Tibial nerve (tissue), 4 donors: ENCODE results near the gene MYL12A. TPM values are rescaled to one million over a fixed set of nuclear protein-coding genes. Genes with fewer than 3 reads are reported as not detected.

Experiments
- DNase-seq, 2 donors: peaks; one replicate each; pipeline ENCODE4 v3.0.0-alpha.2; 2019; ENCODE audit warnings: low spot score in 2 of 2
- H3K27ac ChIP-seq, 4 donors: fragments of 200-600 bp; sonication (generic) in 3 of 4; one replicate each; pipeline ENCODE4 v1.5.1; 2017 to 2019; ENCODE audit warnings: mild to moderate bottlenecking in 1 of 4
- H3K27me3 ChIP-seq, 2 donors: fragments of 200-600 bp; sonication (generic) in 1 of 2; one replicate each; pipeline versions ENCODE4 v1.5.1 to v1.6.0; 2017 to 2019
- H3K36me3 ChIP-seq, 3 donors: fragments of 200-600 bp; sonication (generic); one replicate each; pipeline ENCODE4 v1.5.1; 2018 to 2019
- H3K4me1 ChIP-seq, 4 donors: fragments of 200-600 bp; sonication (generic) in 3 of 4; one replicate each; pipeline ENCODE4 v1.5.1; 2017 to 2019
- H3K4me3 ChIP-seq, 4 donors: fragments of 200-600 bp; sonication (generic) in 3 of 4; one replicate each; pipeline ENCODE4 v1.5.1; 2017 to 2019; ENCODE audit warnings: mild to moderate bottlenecking in 1 of 4, moderate library complexity in 1 of 4
- H3K9me3 ChIP-seq, 4 donors: fragments of 200-600 bp; sonication (generic) in 3 of 4; one replicate each; pipeline ENCODE4 v1.5.1; 2017 to 2019
- EP300 ChIP-seq, 2 donors: sonication (generic); formaldehyde crosslinking; IDR thresholded peaks; one replicate each; pipeline ENCODE4 v1.6.1; 2017; ENCODE audit warnings: antibody characterized with exemption in 2 of 2, mild to moderate bottlenecking in 1 of 2
- POLR2A ChIP-seq, 2 donors: fragments of 450-650 bp; IDR thresholded peaks; one replicate each; pipeline ENCODE4 v1.6.1; 2017; ENCODE audit warnings: antibody characterized with exemption in 2 of 2, mild to moderate bottlenecking in 2 of 2, moderate library complexity in 2 of 2
- WGBS, 2 donors: methylation state at CpG; one replicate each; pipeline ENCODE4 v1.1.5; 2018; 5-methylcytosine and 5-hydroxymethylcytosine counted together
- total RNA-seq, 4 donors: library from RNA; depleted of rRNA; stranded (reverse); fragments of >200 nt; gene quantifications; one replicate each; pipeline ENCODE4 v1.1.0, GENCODE V29; 2016
- TF ChIP-seq, protein P1 (sequence below), 5 experiments: fragments of 200-600 bp in 3 of 5; fragments of 450-650 bp in 2 of 5; sonication (generic) in 3 of 5; IDR thresholded peaks; one replicate each; pipeline ENCODE4 v1.5.1; 2016 to 2019; ENCODE audit warnings: antibody characterized with exemption in 5 of 5, mild to moderate bottlenecking in 3 of 5, moderate library complexity in 2 of 5

The MYL12A gene
- total RNA-seq, 4 donors from 2014 or later, result 387 to 515 (median 415) TPM

DNA sequence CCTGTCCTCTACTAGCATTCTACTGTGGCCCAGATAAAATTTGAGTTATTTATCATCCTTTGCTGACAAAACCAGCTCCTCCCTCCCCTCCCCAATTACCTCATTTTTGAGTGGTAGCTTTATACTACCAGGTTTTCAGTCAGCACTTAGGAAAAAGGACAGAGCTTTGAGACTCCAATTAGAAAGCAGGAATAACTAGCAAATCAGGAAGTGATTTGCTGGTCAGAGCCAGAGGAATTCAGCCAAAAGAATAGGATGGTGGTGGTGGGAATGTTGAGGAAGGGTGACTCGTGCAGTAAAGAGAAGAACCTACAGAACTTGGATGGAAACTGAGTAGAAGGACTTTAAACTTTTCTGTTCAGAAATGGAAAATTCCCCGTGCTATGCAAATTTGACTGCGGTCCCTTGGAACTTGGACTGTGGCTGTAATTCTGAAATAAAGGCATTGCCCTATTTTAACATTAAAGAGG, 18.0 kb downstream of the MYL12A start:
- Histone ChIP-seq H3K9me3 (no peaks in the 10 kb centered on the region), H3K4me3 (no peak overlapping the region), H3K36me3 (no peaks in the 10 kb centered on the region), H3K27ac (peak overlapping the region in 2 of 4 donors; percentile 16 to 39), H3K4me1 (peaks cover 0 to 83% (median 56%) of the 10 kb centered on the region in 4 donors), H3K27me3 (no peaks in the 10 kb centered on the region)
- no peak for DNase-seq
- WGBS, 2 donors, result 47 to 57% methylated on average over 3 of the region's 3 CpGs
- TF ChIP-seq POLR2A (IDR thresholded peaks at IDR 0.05), result no peak
- TF ChIP-seq, protein P1, sequence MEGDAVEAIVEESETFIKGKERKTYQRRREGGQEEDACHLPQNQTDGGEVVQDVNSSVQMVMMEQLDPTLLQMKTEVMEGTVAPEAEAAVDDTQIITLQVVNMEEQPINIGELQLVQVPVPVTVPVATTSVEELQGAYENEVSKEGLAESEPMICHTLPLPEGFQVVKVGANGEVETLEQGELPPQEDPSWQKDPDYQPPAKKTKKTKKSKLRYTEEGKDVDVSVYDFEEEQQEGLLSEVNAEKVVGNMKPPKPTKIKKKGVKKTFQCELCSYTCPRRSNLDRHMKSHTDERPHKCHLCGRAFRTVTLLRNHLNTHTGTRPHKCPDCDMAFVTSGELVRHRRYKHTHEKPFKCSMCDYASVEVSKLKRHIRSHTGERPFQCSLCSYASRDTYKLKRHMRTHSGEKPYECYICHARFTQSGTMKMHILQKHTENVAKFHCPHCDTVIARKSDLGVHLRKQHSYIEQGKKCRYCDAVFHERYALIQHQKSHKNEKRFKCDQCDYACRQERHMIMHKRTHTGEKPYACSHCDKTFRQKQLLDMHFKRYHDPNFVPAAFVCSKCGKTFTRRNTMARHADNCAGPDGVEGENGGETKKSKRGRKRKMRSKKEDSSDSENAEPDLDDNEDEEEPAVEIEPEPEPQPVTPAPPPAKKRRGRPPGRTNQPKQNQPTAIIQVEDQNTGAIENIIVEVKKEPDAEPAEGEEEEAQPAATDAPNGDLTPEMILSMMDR (IDR thresholded peaks at IDR 0.05), result no peak
- TF ChIP-seq EP300 (IDR thresholded peaks at IDR 0.05), result no peak

DNA sequence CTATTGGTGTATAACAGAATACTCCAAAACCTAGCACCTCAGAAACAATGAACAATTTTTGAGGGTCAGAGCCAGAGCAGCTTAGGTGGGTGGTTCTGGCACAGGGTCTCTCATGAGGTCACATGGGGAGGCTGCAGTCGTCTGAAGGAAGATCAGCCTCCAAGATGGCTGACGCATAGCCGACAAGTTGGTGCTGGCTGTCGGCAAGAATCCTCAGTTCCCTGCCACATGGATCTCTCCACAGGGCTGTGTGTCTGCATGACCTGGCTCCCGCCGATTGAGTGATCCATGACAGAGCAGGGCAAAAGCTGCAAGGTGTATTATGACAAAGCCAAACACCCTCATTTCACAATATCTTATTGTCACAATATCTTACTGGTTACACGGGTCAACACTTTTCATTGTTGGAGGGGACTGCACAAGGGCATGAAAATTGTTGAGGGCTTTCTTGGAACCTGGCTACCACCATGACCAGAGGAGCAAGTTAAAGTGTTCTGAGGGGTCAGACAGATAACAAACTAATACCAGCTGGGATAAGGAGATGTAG, 18.5 kb downstream of the MYL12A start:
- Histone ChIP-seq H3K27me3 (no peaks in the 10 kb centered on the region), H3K9me3 (no peaks in the 10 kb centered on the region), H3K27ac (no peak overlapping the region), H3K4me1 (peaks cover 0 to 83% (median 54%) of the 10 kb centered on the region in 4 donors), H3K4me3 (no peak overlapping the region), H3K36me3 (no peaks in the 10 kb centered on the region)
- TF ChIP-seq POLR2A (IDR thresholded peaks at IDR 0.05) (no peak), EP300 (IDR thresholded peaks at IDR 0.05) (no peak)
- TF ChIP-seq, protein P1 (IDR thresholded peaks at IDR 0.05), result no peak
- DNase-seq, result no peak
- 34 to 46% methylated on average over 7 of the region's 7 CpGs for WGBS, 2 donors

DNA sequence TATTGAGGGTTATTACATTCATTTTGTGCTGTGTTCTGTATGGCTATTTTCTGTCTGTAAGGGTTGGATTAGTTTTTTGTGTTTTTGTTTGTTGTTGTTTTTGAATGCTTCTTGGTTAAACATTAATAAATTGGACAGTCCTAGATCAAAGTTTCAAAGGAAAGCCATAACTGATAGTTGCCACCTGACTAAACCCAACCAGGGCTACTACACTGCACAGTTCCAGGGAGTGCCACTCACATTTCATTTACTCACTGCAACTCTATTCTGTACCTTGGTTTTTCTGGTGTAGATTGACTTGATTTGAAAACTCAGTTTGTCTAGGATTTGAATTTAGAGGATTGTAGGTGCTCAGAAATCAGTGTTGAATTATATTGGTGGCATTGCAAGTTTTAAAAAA, 20.7 kb downstream of the MYL12A start:
- Histone ChIP-seq H3K4me3 (no peak overlapping the region), H3K36me3 (peaks cover 0 to 5% (median 5%) of the 10 kb centered on the region in 3 donors), H3K27me3 (no peaks in the 10 kb centered on the region), H3K27ac (no peak overlapping the region), H3K4me1 (peaks cover 0 to 97% (median 54%) of the 10 kb centered on the region in 4 donors), H3K9me3 (no peaks in the 10 kb centered on the region)
- DNase-seq, result no peak
- no peak for TF ChIP-seq POLR2A (IDR thresholded peaks at IDR 0.05)
- TF ChIP-seq, protein P1 (IDR thresholded peaks at IDR 0.05), result no peak
- TF ChIP-seq EP300 (IDR thresholded peaks at IDR 0.05), result no peak

DNA sequence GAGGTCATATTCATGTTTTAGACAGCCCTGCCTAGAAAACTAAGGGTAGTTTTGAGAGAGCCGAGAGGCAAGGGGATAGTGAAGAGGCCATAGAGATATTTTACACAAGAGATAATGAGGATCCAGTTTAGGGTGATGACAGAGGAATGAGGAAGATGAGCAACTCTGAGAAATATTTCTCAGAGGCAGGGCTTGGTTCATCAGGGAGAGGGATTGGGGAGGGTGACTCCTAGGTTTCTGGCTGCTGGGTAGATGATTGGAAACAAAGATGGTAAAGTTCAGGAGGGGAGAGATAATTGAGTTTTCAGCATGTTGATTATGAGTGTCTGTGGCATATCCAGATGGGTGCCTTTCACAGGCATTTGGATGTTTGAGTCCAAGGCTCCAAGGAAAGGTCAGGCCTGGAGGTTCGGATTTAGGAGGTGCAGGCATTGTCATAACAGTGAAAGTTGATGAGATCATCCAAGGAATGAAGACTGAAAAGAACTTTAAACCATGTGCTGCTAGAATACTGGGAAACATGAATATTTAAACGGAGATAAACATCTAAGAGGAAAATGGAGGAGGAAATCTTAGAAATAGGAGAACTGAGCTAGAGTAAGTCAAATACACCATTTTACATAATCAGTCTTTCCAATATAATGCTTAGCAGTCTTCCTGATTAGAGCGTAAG, 21.8 kb downstream of the MYL12A start:
- Histone ChIP-seq H3K27me3 (no peaks in the 10 kb centered on the region), H3K36me3 (peaks cover 0 to 15% (median 7%) of the 10 kb centered on the region in 3 donors), H3K4me3 (no peak overlapping the region), H3K27ac (no peak overlapping the region), H3K4me1 (peaks cover 0 to 86% (median 46%) of the 10 kb centered on the region in 4 donors), H3K9me3 (no peaks in the 10 kb centered on the region)
- no peak for DNase-seq
- 64% methylated on average over 4 of the region's 4 CpGs for WGBS, 2 donors
- TF ChIP-seq POLR2A (IDR thresholded peaks at IDR 0.05) (no peak), EP300 (IDR thresholded peaks at IDR 0.05) (no peak)
- TF ChIP-seq, protein P1 (IDR thresholded peaks at IDR 0.05), result no peak

DNA sequence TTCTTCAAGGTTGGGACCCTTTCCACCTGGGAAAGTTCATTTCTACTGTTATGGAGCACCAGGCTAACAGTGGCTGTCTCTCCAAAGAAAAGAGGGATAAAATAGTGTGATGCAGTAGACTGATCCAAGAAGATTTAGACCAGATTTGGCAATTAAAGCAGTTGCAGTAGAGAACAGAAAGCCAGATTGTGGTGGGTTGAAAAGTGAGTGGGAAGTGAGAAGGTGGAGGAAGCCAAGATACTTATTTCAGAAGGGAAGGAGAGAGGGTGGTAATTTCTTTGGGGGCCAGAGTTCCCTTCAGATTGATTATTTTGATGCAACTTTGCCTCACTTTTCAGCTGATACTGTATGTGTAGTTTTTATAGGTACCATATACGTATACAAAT, 22.3 kb downstream of the MYL12A start:
- DNase-seq, result no peak
- no peak overlapping the region for H3K4me3 ChIP-seq
- TF ChIP-seq POLR2A (IDR thresholded peaks at IDR 0.05) (no peak), EP300 (IDR thresholded peaks at IDR 0.05) (no peak)
- TF ChIP-seq, protein P1 (IDR thresholded peaks at IDR 0.05), result no peak
- no peaks in the 10 kb centered on the region for H3K9me3 ChIP-seq
- peaks cover 0 to 81% (median 40%) of the 10 kb centered on the region in 4 donors for H3K4me1 ChIP-seq
- H3K36me3 ChIP-seq, result peaks cover 0 to 21% (median 7%) of the 10 kb centered on the region in 3 donors
- H3K27me3 ChIP-seq, result no peaks in the 10 kb centered on the region
- WGBS, 2 donors, result 91 to 94% methylated on average over 1 of the region's 1 CpG
- no peak overlapping the region for H3K27ac ChIP-seq
